Measurements from ENCODE around the gene COX19. TPM values are rescaled to one million over a fixed set of nuclear protein-coding genes. Genes with fewer than 3 reads are reported as not detected.

COX19 gene
- total RNA-seq, 5 donors from 2014 or later (not counting 1 experiment from before 2014, with no cell fraction given) = 38.0 to 50.9 (median 43.7) TPM

DNA sequence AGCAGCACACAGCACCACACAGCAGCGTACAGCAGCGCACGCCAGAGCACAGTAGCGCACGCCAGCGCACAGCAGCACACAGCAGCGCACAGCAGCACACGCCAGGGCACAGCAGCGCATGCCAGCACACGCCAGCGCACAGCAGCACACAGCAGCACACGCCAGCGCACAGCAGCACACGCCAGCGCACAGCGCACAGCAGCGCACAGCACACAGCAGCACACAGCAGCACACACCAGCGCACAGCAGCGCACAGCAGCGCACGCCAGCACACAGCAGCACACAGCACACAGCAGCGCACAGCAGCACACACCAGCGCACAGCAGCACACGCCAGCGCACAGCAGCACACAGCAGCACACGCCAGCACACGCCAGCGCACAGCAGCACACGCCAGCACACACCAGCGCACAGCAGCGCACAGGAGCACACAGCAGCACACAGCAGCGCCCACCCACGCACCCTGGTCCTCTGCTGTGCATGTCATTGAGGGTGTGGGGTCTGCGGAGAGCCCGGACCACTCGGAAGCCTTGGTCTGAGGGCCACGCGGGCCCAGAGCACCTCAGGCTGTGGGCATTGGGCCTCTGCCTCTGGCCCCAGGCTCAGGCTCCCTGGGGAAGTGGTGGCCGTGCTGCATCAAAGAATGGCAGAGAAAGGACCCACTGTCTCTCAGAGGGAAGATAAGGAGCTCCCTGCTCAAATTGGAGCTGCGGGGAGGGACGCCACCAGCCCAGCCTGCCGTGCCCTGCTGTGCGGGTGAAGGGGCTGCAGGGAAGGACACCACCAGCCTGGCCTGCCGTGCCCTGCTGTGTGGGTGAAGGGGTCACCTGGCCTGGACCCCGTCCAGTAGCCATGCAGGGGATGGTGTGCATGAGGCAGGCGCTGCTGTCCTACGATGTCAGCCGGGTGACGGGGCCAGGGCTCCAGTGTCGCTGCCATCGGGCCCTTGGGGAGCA lies 41.5 kb upstream of the COX19 start:
- no peaks in the 10 kb centered on the region for H3K27me3 Mint-ChIP-seq
- peaks cover 0 to 9% of the 10 kb centered on the region in 2 donors for H3K36me3 ChIP-seq (ENCODE audit: control insufficient read depth in 2 of 2, extremely low read depth in 1 of 2, insufficient read depth in 1 of 2, low read length in 1 of 2)
- peaks cover 11% of the 10 kb centered on the region for H3K36me3 Mint-ChIP-seq
- H3K4me3 Mint-ChIP-seq = no peak overlapping the region
- ChIA-PET CTCF (no interaction called here), POLR2A (no interaction called here)
- H3K27ac Mint-ChIP-seq = no peak overlapping the region
- no peaks in the 10 kb centered on the region for H3K9me3 Mint-ChIP-seq
- no peak overlapping the region for H3K27ac ChIP-seq (ENCODE audit: low read length)
- ATAC-seq (replicated peaks in 1 of 4) (no peak), DNase-seq (no peak)
- H3K4me3 ChIP-seq (ENCODE audit: control insufficient read depth in 1 of 2, extremely low read depth in 1 of 2, low read length in 1 of 2) = no peak overlapping the region
- no peaks in the 10 kb centered on the region for H3K9me3 ChIP-seq
- H3K27me3 ChIP-seq (replicated peaks in 1 of 2; ENCODE audit: control insufficient read depth in 2 of 2, extremely low read depth in 1 of 2, insufficient read depth in 2 of 2, low read length in 1 of 2) = no peaks in the 10 kb centered on the region
- 96% methylated on average over 39 of the region's 51 CpGs for WGBS (ENCODE audit: insufficient coverage)
- peaks cover 8 to 25% (median 16%) of the 10 kb centered on the region in 3 donors for H3K4me1 Mint-ChIP-seq
- peaks cover 0 to 16% of the 10 kb centered on the region in 2 experiments for H3K4me1 ChIP-seq (ENCODE audit: control insufficient read depth in 1 of 2, extremely low read depth in 1 of 2, insufficient read depth in 2 of 2, low read length in 2 of 2)

- Mint-ChIP-seq H3K4me3 (no peak overlapping the region), H3K27me3 (no peaks in the 10 kb centered on the region), H3K9me3 (no peaks in the 10 kb centered on the region), H3K27ac (no peak overlapping the region), H3K36me3 (peaks cover 5% of the 10 kb centered on the region), H3K4me1 (peaks cover 16 to 25% (median 23%) of the 10 kb centered on the region in 3 donors)
- peaks cover 0 to 6% of the 10 kb centered on the region in 2 donors for H3K36me3 ChIP-seq (ENCODE audit: control insufficient read depth in 2 of 2, extremely low read depth in 1 of 2, insufficient read depth in 1 of 2, low read length in 1 of 2)
- CTCF ChIA-PET = no interaction called here
- H3K4me3 ChIP-seq (ENCODE audit: control insufficient read depth in 1 of 2, extremely low read depth in 1 of 2, low read length in 1 of 2) = no peak overlapping the region
- no peaks in the 10 kb centered on the region for H3K27me3 ChIP-seq (replicated peaks in 1 of 2; ENCODE audit: control insufficient read depth in 2 of 2, extremely low read depth in 1 of 2, insufficient read depth in 2 of 2, low read length in 1 of 2)
- DNase-seq = no peak
- no peaks in the 10 kb centered on the region for H3K9me3 ChIP-seq
- peaks cover 0 to 29% of the 10 kb centered on the region in 2 experiments for H3K4me1 ChIP-seq (ENCODE audit: control insufficient read depth in 1 of 2, extremely low read depth in 1 of 2, insufficient read depth in 2 of 2, low read length in 2 of 2)
- no peak for ATAC-seq (replicated peaks in 1 of 4)
- H3K27ac ChIP-seq (ENCODE audit: low read length) = no peak overlapping the region
- POLR2A ChIA-PET = no interaction called here
- 92% methylated on average over 25 of the region's 28 CpGs for WGBS (ENCODE audit: insufficient coverage)
Observed at GRCh38 chr7:1015196-1016121, 40.1 kb upstream of the COX19 start.

- Mint-ChIP-seq H3K4me1 (peaks cover 16 to 25% (median 23%) of the 10 kb centered on the region in 3 donors), H3K27me3 (no peaks in the 10 kb centered on the region), H3K27ac (no peak overlapping the region), H3K4me3 (no peak overlapping the region), H3K36me3 (peaks cover 6% of the 10 kb centered on the region), H3K9me3 (no peaks in the 10 kb centered on the region)
- peaks cover under 1 to 2% of the 10 kb centered on the region in 2 donors for H3K36me3 ChIP-seq (ENCODE audit: control insufficient read depth in 2 of 2, extremely low read depth in 1 of 2, insufficient read depth in 1 of 2, low read length in 1 of 2)
- WGBS (ENCODE audit: insufficient coverage) = 95% methylated on average over 20 of the region's 20 CpGs
- ATAC-seq (replicated peaks in 1 of 4) (no peak), DNase-seq (no peak)
- POLR2A ChIA-PET = no interaction called here
- CTCF ChIA-PET = no interaction called here
- no peak overlapping the region for H3K4me3 ChIP-seq (ENCODE audit: control insufficient read depth in 1 of 2, extremely low read depth in 1 of 2, low read length in 1 of 2)
- peaks cover 0 to 31% of the 10 kb centered on the region in 2 experiments for H3K4me1 ChIP-seq (ENCODE audit: control insufficient read depth in 1 of 2, extremely low read depth in 1 of 2, insufficient read depth in 2 of 2, low read length in 2 of 2)
- H3K27me3 ChIP-seq (replicated peaks in 1 of 2; ENCODE audit: control insufficient read depth in 2 of 2, extremely low read depth in 1 of 2, insufficient read depth in 2 of 2, low read length in 1 of 2) = no peaks in the 10 kb centered on the region
- H3K9me3 ChIP-seq = no peaks in the 10 kb centered on the region
- H3K27ac ChIP-seq (ENCODE audit: low read length) = no peak overlapping the region
Observed at GRCh38 chr7:1014681-1015080, 39.3 kb upstream of the COX19 start.

DNA sequence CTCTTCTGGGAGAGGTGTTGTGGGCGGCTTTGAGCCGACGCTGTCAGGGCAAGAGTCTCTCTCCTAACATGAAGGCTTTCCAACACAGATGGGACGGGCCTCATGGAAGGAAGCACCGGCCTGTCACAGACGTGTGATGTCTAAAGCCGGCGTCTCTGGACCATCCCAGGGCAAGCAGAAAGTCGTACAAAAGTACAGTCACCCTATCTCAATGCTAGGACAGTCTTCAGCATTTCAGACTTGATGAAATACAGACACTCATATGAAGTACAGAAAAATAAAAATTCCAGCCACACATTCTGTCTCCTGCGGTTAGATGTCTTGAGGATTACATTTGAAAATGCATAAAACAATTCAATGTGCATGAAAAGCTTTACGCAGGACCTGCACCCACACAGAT lies 38.2 kb upstream of the COX19 start:
- Histone ChIP-seq H3K4me3 (ENCODE audit: control insufficient read depth in 1 of 2, extremely low read depth in 1 of 2, low read length in 1 of 2) (no peak overlapping the region), H3K36me3 (ENCODE audit: control insufficient read depth in 2 of 2, extremely low read depth in 1 of 2, insufficient read depth in 1 of 2, low read length in 1 of 2) (peaks cover 0 to 10% of the 10 kb centered on the region in 2 donors), H3K9me3 (no peaks in the 10 kb centered on the region), H3K27me3 (replicated peaks in 1 of 2; ENCODE audit: control insufficient read depth in 2 of 2, extremely low read depth in 1 of 2, insufficient read depth in 2 of 2, low read length in 1 of 2) (no peaks in the 10 kb centered on the region), H3K4me1 (ENCODE audit: control insufficient read depth in 1 of 2, extremely low read depth in 1 of 2, insufficient read depth in 2 of 2, low read length in 2 of 2) (peaks cover 0 to 28% of the 10 kb centered on the region in 2 experiments), H3K27ac (ENCODE audit: low read length) (no peak overlapping the region)
- CTCF ChIA-PET = interaction anchor here in 1 of 2 donors (0.6 kb wide), 1 partner anchor 61 kb away, joined by 3 read pairs; no protein-coding TSS in a partner anchor
- Mint-ChIP-seq H3K36me3 (peaks cover 15% of the 10 kb centered on the region), H3K4me1 (peaks cover 16 to 25% (median 19%) of the 10 kb centered on the region in 3 donors), H3K27ac (no peak overlapping the region), H3K27me3 (no peaks in the 10 kb centered on the region), H3K4me3 (no peak overlapping the region), H3K9me3 (no peaks in the 10 kb centered on the region)
- POLR2A ChIA-PET = no interaction called here
- 88% methylated on average over 11 of the region's 11 CpGs for WGBS (ENCODE audit: insufficient coverage)
- no peak for ATAC-seq (replicated peaks in 1 of 4)
- no peak for DNase-seq

DNA sequence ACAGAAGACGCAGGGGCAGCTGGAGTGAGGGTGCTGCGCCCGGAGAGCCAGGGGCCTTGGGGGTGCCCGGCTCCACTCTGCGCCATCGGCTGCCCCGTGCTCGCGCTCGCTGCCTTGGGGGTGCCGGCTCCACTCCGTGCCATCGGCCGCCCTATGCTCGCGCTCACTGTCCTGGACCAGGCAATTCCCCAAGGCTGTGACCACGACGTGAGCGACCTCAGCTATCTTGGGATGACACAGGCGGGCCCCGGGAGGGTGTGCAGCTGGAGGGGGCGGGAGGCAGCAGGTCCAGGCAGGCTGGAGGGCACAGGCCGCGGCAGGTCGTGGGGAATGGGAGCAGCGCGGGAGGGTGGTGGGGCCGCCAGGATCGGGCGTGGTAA lies 37.4 kb upstream of the COX19 start:
- no peak overlapping the region for H3K27ac ChIP-seq (ENCODE audit: low read length)
- WGBS (ENCODE audit: insufficient coverage) = 91% methylated on average over 27 of the region's 30 CpGs
- H3K9me3 ChIP-seq = no peaks in the 10 kb centered on the region
- Mint-ChIP-seq H3K27me3 (no peaks in the 10 kb centered on the region), H3K9me3 (no peaks in the 10 kb centered on the region), H3K27ac (no peak overlapping the region), H3K4me3 (no peak overlapping the region), H3K4me1 (peaks cover 8 to 18% (median 11%) of the 10 kb centered on the region in 3 donors), H3K36me3 (peaks cover 12% of the 10 kb centered on the region)
- ChIA-PET CTCF (no interaction called here), POLR2A (no interaction called here)
- no peaks in the 10 kb centered on the region for H3K27me3 ChIP-seq (replicated peaks in 1 of 2; ENCODE audit: control insufficient read depth in 2 of 2, extremely low read depth in 1 of 2, insufficient read depth in 2 of 2, low read length in 1 of 2)
- H3K36me3 ChIP-seq (ENCODE audit: control insufficient read depth in 2 of 2, extremely low read depth in 1 of 2, insufficient read depth in 1 of 2, low read length in 1 of 2) = peaks cover 0 to 14% of the 10 kb centered on the region in 2 donors
- ATAC-seq (replicated peaks in 1 of 4) (no peak), DNase-seq (no peak)
- no peak overlapping the region for H3K4me3 ChIP-seq (ENCODE audit: control insufficient read depth in 1 of 2, extremely low read depth in 1 of 2, low read length in 1 of 2)
- peaks cover 0 to 21% of the 10 kb centered on the region in 2 experiments for H3K4me1 ChIP-seq (ENCODE audit: control insufficient read depth in 1 of 2, extremely low read depth in 1 of 2, insufficient read depth in 2 of 2, low read length in 2 of 2)

GRCh38 chr7:1012004-1012715 lies 36.8 kb upstream of the COX19 start:
- H3K27me3 Mint-ChIP-seq = no peaks in the 10 kb centered on the region
- peaks cover 8 to 18% (median 11%) of the 10 kb centered on the region in 3 donors for H3K4me1 Mint-ChIP-seq
- DNase-seq = no peak
- POLR2A ChIA-PET = no interaction called here
- Histone ChIP-seq H3K27ac (ENCODE audit: low read length) (peak overlapping the region; percentile 43), H3K4me1 (ENCODE audit: control insufficient read depth in 1 of 2, extremely low read depth in 1 of 2, insufficient read depth in 2 of 2, low read length in 2 of 2) (peaks cover 0 to 21% of the 10 kb centered on the region in 2 experiments), H3K4me3 (ENCODE audit: control insufficient read depth in 1 of 2, extremely low read depth in 1 of 2, low read length in 1 of 2) (no peak overlapping the region), H3K27me3 (replicated peaks in 1 of 2; ENCODE audit: control insufficient read depth in 2 of 2, extremely low read depth in 1 of 2, insufficient read depth in 2 of 2, low read length in 1 of 2) (no peaks in the 10 kb centered on the region), H3K9me3 (no peaks in the 10 kb centered on the region), H3K36me3 (ENCODE audit: control insufficient read depth in 2 of 2, extremely low read depth in 1 of 2, insufficient read depth in 1 of 2, low read length in 1 of 2) (peaks cover 0 to 14% of the 10 kb centered on the region in 2 donors)
- 77% methylated on average over 31 of the region's 32 CpGs for WGBS (ENCODE audit: insufficient coverage)
- peak in 1 of 4 experiments; percentile 16 for ATAC-seq (replicated peaks in 1 of 4)
- CTCF ChIA-PET = interaction anchor here in 1 of 2 donors (0.9 kb wide), 1 partner anchor 33 kb away, joined by 3 read pairs; no protein-coding TSS in a partner anchor
- peaks cover 12% of the 10 kb centered on the region for H3K36me3 Mint-ChIP-seq
- no peak overlapping the region for H3K4me3 Mint-ChIP-seq
- no peaks in the 10 kb centered on the region for H3K9me3 Mint-ChIP-seq
- no peak overlapping the region for H3K27ac Mint-ChIP-seq

All from T-cell (primary cell).